Ammon's horn (tissue), 1 donor: ENCODE data around the gene CRYBG3.

Experiments used
- DNase-seq: peaks from one replicate; pipeline ENCODE4 v3.0.0-alpha.2; 2016; ENCODE audit warnings: low spot score

The CRYBG3 gene

DNA sequence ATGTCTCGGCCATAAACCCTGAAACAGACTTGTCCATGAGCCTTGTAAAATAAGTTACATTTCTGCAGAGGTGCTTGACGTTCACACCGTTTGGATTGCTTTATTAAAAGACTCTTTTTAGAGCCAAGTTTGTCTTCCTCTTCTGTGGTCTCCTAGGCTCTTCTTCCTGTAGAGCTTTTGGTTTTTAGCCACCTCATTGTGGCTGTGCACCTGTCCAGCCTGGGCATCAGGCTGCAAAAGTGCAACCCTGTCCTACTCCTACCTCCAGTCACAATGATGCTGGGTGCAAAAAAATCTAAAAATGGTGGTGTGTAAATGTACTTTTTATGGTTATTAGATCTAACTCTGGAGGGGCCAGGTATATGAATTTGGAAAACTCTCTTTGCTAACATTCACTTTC lies 153.2 kb downstream of the CRYBG3 start:
- DNase-seq: no peak

DNA sequence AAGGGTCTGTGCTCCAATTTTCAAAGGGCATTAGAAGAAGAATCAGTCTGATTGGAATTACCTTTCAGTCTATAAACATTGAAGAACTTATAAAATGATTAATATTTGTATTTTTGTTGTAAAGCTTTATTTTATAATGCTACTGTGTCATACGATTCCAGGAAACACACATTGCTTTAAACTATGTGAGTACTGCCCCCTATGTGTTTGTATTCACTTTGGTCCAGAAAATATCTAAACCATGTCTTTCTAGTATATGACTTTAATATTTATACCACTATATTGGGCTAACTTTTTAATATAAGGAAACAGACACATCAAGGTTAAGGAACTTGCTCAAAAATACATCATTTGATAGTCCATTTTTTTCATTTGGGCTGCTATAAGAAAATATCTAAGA lies 153.7 kb downstream of the CRYBG3 start:
- no peak for DNase-seq

DNA sequence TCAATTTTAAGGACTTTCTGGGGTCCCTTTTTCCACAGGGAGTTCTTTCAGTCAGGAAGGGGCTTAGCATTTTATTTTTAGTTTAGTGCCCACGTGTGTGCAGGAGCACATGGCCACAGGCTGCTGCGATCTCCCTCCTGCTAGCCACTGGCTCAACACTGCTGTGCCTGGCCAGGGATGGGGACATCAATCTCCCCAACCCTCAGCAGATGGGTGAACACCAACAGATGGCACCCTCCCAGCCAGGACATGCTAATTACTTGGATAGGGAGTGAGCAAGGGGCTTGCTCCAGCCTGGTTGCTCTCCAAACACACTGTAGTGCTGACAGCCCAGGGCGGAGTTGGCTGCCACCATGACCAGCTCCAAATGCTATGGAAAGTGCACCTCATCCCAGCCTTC lies 157.8 kb downstream of the CRYBG3 start:
- no peak for DNase-seq

DNA sequence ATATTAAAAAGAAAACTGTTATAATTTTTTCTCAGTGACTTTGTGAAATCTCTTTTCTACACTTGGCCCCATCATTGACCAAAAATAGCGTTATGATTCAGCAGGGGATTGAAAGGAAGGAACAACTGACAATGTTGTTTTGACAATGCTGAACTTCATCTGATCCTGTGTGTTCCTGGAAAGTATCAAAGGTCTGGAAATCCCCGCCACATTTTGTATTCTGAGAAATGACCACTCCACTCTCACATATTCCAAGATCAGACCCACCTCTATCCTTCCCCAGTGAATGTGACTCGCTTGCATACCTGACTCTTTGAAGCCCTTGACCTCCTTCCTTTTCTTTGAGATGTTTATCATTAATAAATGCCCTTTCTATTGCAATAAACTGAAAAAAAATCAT lies 160.1 kb downstream of the CRYBG3 start:
- no peak for DNase-seq

DNA sequence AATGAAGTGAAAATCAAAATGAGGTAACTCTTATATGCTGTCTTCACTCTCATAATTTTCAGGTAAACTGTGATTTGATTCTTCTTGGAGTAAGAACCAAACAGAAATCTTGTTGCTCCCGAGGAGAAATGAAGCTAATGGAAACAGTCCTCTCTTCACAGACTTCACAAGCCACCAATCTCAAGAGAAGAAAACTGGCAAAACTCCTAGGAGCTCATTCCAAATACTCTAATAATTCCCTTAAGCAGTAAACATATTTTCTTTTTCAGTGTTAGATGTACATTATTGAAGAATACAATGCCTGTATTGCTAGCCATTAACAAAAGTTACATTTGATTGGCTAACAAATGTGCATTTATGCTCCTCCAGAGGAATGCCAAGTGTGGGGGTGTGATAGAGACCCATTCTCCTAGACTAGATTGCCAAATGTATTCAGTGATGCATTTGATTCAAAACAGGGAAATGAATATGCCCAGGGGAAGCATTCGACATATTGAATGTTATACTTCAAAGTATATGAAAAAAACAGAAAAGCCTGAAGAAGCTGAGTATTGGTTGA lies 162.2 kb downstream of the CRYBG3 start:
- DNase-seq: no peak

DNA sequence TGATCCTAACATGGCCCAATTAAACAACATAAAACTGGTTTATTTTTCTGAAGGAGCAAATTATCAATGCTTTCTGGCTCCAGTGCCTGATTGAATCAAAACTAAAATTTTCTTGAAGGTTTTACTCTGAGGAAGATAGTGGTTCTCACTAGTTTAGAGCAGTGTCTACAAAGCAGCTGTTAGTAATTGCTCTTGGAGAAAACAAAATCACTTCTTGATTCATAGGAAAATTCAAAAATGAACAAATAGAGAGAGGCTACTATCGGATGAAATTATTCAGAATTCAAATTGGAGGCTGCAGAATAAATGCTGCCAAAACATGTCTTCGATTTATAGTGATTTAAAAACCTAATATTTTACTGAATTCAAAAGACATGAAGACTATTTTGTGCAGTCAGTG lies 165.5 kb downstream of the CRYBG3 start:
- no peak for DNase-seq

DNA sequence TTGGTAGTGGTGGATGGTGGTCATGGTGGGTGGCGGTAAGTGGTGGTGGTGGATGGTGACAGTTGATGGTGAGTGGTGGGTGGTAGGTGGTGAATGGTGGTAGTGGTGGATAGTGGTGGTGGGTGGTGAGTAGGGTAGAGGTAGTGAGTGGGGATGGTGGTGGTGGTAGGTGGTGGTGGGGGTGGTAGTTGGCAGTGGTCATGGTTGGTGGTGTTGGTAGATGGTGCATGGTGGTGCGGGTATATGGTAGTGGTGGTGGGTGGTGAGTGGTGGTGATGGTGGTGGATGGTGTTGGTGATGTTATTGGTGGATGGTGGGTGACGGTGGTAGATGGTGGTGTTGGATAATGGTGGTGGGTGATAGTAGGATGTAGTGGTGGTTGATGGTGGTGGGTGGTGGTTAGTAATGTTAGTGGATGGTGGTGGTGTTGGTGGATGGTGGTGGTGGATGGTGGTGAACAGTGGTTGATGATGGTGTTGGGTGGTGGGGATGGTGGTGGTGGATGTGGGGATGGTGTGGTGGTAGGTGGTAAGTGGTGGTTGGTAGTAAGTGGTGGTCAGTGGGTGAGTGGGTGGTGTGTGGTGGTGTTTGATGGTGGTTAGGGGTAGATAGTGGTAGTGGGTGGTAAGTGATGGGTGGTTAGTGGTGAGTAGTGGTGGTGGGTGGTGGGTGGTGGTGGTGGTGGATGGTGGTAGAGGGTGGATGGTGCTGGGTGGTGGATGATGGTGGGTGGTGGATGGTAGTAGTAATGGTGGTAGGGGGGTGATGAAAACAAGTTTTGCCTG lies 167.2 kb downstream of the CRYBG3 start:
- DNase-seq: no peak

DNA sequence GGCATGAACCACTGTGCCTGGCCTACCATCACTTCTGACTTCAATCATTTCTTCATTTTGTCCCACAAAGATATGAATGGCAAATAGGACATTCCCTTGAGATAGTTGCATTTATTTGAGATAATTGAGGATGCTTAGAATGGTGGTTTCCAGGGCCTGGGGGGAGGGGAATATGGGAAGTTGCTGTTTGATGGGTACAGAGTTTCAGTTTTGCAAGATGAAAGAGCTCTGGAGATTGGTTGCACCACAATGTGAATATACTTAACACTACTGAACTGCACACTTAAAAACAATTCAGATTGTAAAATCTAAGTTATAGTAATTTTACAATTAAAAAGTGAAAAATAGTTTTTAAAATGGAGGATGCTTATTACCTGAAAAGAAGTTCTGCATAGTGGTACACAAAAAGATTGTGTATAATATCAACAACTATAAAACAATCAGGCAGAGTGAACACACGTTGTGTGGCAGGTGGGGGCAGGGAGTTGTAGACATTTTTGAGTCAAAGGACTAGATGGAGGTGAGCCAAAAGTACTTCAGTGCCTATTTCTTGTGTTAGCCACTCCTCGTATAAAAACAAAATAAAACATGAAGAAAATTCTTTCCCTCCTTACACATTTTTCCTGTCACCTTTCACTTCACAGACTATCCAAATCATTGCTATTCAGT lies 168.9 kb downstream of the CRYBG3 start:
- no peak for DNase-seq

DNA sequence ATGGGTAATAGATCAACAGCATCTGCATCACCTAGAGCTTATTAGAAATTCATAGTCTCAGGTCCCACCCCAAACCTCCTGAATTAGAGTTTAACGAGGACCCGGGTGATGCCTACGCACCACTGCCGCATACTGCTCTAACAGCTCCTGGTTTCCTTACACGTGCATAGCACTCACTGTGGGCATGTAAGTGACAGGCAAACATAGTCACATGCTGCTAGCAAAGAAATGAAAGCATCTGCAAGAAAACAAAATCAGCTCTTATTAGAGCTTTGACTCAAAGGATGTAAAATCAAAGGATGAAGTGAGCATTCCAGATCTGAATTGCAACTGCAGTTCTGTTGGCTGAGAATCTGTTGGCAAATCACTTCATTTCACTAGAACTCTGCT lies 169.5 kb downstream of the CRYBG3 start:
- DNase-seq: no peak

DNA sequence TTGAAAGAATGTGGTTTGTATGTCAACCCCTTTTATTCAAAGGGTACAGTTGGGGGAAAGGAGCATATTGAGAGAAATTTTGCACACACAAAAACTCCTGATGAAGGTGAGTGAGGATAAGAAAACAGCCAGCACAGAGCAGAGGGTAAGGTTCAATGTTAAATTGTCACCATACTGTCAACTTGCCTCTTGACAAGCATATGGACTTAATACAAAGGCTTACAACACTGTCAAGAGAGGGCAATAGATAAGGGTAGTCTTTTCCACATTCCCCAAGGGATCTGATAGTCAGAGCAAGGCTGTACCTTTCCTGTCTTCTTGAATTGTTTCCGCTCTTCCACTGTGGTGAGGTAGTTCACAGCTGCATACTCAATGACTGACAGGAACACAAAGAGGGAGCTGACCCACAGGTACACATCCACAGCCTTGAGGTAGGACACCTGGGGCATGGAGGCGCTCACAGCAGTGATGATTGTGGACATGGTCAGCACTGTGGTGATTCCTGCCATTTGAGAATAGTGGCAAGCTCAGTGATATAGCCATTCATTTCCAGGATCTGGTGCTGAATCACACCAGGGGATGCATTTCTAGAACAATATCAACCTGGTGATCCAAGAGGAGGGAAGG lies 170.8 kb downstream of the CRYBG3 start:
- DNase-seq: no peak

DNA sequence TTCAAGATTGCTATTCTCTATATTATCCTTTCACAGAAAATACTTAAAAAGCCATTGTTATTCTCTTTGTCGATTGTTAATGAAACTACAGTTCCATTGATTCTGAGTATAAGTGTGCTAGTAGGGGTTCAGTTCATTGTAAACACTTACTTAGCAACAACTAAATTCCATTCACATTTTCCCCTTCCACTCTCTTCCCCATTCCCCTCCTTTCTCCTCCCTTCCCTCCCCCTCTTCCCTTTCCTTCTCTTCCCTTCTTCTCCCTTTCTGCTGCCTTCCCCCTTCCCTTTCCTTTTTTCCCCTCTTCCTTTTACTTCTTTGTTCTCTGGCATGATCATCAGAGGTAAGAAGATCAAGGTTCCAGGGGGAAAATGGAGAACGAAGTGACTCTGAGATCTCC lies 171.7 kb downstream of the CRYBG3 start:
- DNase-seq: no peak

DNA sequence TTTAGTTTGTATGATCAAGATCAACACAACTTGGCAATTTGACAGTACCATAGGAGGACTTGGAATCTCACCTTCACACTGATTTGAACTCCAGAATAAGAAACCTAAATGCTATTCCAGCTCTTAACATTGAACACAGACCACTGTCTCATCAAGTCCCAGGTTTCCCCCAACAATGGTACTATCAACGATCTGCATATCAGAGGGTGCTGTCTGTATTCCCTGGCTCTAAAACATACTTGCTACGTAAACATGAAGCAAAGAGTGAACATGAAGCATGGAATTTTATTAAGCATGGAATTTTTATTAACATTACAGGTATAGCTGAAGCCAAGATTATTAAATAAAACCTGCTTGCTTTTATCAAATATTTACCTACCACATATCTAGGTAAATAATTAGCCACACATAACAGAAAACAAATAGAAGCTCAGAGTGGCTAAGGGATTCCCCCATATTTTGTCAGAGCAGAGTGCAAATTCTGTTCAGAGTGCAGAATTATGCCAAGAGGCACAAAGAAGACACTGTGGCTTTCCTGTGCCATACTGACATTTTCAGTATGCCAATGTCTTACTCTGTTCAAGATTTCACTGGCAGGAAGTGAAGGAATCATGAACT lies 172.6 kb downstream of the CRYBG3 start:
- no peak for DNase-seq
